NAMALWA (cell line): ENCODE data around the gene ARL6IP4.
"Not testable (repeated sequence)": the region's sequence is repeated elsewhere in the genome, so short reads cannot be mapped to it uniquely, and the experiment has no call there.

ENCODE experiments used
- DNase-seq: peaks from one replicate; pipeline ENCODE4 v3.0.0-alpha.2; 2015; ENCODE audit warnings: low spot score

Gene ARL6IP4

GRCh38 chr12:123011701-123012100, 31.2 kb downstream of the ARL6IP4 start:
- no peak for DNase-seq

GRCh38 chr12:123013185-123014095, 33.0 kb downstream of the ARL6IP4 start:
- DNase-seq, result no peak

GRCh38 chr12:123014473-123014872, 34.0 kb downstream of the ARL6IP4 start:
- not testable (repeated sequence) for DNase-seq

GRCh38 chr12:123017753-123018152, 37.3 kb downstream of the ARL6IP4 start:
- DNase-seq, result no peak

- no peak for DNase-seq
Observed at GRCh38 chr12:123019841-123020138, 39.3 kb downstream of the ARL6IP4 start.

- DNase-seq, result no peak
Observed at GRCh38 chr12:123021688-123022604, 41.5 kb downstream of the ARL6IP4 start.

GRCh38 chr12:123022846-123023245, 42.4 kb downstream of the ARL6IP4 start:
- no peak for DNase-seq

GRCh38 chr12:123024819-123025391, 44.4 kb downstream of the ARL6IP4 start:
- no peak for DNase-seq

GRCh38 chr12:123026094-123026853, 45.8 kb downstream of the ARL6IP4 start:
- DNase-seq, result no peak

- no peak for DNase-seq
Observed at GRCh38 chr12:123027726-123028445, 47.4 kb downstream of the ARL6IP4 start.

GRCh38 chr12:123028475-123028874, 48.0 kb downstream of the ARL6IP4 start:
- DNase-seq, result no peak

GRCh38 chr12:123029550-123029949, 49.1 kb downstream of the ARL6IP4 start:
- DNase-seq, result no peak

- DNase-seq, result no peak
Observed at GRCh38 chr12:123030686-123031085, 50.2 kb downstream of the ARL6IP4 start.

GRCh38 chr12:123031171-123031845, 50.8 kb downstream of the ARL6IP4 start:
- no peak for DNase-seq
